Vagina (tissue), 2 donors: ENCODE data around the gene FMOD.

ENCODE experiments used
- CTCF ChIP-seq, 3 experiments: fragments of 450-650 bp in 2 of 3; fragments of 200-600 bp in 1 of 3; sonication (generic) in 1 of 3; IDR thresholded peaks; one replicate each; pipeline ENCODE4 v1.5.1; 2017 to 2019; ENCODE audit warnings: antibody characterized with exemption in 3 of 3, mild to moderate bottlenecking in 2 of 3, moderate library complexity in 2 of 3
- POLR2AphosphoS5 ChIP-seq, 2 donors: sonication (generic); formaldehyde crosslinking; IDR thresholded peaks; one replicate each; pipeline ENCODE4 v1.9.0; 2017; ENCODE audit warnings: antibody characterized with exemption in 2 of 2, mild to moderate bottlenecking in 2 of 2, low read depth in 1 of 2; ENCODE audit not compliant: insufficient read depth in 1 of 2

GRCh38 chr1:203305809-203306088 lies 45.2 kb downstream of the FMOD start:
- no peak for TF ChIP-seq POLR2AphosphoS5 (IDR thresholded peaks at IDR 0.05; ENCODE audit: insufficient read depth in 1 of 2, low read depth in 1 of 2)
- TF ChIP-seq CTCF (IDR thresholded peaks at IDR 0.05), result no peak
